Stimulated activated CD4-positive, alpha-beta T cell treated with anti-CD3 and anti-CD28 coated beads, Interleukin-4, amount 100 ng/mL, for 48 hours (primary cell): ENCODE data around the gene MFGE8.

Source experiments
- DNase-seq, 2 donors: peaks; one replicate each; pipeline ENCODE4 v3.0.0-alpha.2; 2020; ENCODE audit warnings: low read depth in 2 of 2

The MFGE8 gene

DNA sequence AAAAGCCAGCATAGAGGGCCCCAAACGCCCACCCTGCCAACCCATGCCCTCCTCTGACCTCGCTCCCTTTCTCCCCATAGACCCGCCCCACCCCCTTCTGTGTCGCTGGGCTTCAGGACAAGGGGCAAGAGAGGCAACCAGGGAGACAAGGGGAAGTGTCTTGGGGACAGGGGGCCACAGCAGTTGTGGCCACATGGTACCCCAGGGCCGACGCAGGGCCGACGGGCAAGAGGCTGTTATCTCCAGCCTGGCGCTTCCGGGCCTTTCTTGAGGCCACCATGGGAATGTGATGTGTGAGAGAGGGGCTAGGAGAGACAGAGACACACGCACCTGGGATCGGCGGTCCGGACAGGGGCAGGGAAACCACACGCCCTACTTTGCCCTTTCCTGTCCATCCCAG is 14.4 kb downstream of the MFGE8 start:
- no peak for DNase-seq

- peak; percentile 77 to 78 for DNase-seq
Measured at GRCh38 chr15:88897456-88898194, 15.6 kb downstream of the MFGE8 start.

- DNase-seq, result no peak
Measured at GRCh38 chr15:88897142-88897455, 16.1 kb downstream of the MFGE8 start.

DNA sequence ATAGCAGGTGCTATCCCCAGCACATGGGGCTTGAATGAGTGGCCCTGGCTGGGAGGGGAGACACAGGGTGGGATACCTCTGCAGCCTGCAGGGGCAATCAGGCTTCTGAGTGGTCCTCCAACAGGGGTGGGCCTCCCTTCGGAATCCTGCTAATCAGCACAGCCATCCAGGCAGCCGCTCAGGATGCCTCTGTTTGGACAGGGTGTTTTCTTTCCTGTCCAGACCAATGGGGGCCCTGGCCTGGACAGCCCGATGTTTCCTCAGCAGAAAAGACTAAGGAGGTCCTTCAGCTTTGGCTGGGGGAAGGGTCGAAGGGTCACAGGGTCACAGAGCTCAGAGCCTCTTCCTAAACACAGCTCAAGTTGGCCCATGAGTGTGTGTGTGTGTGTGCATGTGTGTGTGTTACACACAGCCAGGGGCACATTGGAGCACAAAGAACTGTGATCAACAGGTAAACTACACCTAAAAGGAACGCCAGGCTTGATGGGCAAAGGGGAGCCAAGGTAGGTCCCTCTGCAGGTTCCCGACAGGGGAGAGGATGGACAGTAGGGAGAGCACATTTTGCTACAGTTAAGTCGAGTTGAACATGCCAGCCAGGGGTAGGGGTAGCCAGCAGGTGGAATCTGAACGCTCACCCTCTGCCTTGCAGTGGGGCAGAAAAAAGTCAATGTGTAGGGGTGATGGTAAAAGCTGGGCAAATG is 16.7 kb downstream of the MFGE8 start:
- no peak for DNase-seq

GRCh38 chr15:88894819-88895767 is 18.1 kb downstream of the MFGE8 start, which contains the start of gene HAPLN3:
TSS of gene HAPLN3 (minus strand) at chr15:88895544. CDS start at chr15:88887298, 8,246 bp downstream.
- peak; percentile 38 to 59 for DNase-seq

DNA sequence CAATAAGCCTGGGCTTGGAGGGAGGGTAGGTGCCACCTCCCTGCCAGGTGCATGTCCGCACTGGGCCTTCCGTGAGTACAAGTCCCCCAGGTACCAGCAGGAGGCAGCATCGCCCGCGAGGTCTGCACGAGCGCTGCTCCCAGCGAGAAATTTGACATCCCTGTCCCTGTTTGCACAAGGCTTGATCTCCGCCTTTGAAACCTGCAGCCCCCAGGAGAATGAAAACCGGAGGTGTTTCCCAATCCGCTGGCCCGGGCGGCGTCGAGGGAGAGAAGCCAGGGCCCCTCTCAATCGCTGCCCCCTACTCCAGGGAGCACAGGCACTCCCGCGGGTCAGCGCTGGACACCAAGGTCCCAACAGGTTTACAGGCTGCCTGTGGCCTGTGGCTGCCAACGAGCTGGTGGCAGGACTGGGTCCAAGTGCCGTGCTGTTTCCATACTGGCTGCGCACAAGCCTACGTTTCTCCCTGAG is 18.8 kb downstream of the MFGE8 start:
- peak; percentile 83 to 87 for DNase-seq

- no peak for DNase-seq
Measured at GRCh38 chr15:88891540-88892254, 21.5 kb downstream of the MFGE8 start.

DNA sequence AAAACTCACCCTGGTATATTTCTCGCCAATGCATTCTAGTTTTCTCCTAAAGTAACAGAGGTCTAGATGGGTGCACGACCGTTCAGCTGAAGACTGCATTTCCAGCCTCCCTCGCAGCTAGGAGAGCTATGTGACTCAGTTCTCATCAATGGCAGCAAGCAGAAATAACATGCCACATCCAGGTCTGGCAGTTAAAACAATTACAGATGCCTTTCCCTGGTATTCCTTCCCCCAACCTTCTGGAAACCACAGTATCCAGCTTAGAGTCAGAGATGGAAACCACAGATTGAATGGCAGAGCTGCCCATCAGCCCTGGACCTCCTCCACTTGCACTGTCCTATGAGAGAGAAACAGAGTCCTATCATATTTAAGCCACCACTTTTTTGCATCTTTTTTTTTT is 22.7 kb downstream of the MFGE8 start:
- no peak for DNase-seq

GRCh38 chr15:88888719-88889118 is 24.5 kb downstream of the MFGE8 start:
- DNase-seq, result no peak

DNA sequence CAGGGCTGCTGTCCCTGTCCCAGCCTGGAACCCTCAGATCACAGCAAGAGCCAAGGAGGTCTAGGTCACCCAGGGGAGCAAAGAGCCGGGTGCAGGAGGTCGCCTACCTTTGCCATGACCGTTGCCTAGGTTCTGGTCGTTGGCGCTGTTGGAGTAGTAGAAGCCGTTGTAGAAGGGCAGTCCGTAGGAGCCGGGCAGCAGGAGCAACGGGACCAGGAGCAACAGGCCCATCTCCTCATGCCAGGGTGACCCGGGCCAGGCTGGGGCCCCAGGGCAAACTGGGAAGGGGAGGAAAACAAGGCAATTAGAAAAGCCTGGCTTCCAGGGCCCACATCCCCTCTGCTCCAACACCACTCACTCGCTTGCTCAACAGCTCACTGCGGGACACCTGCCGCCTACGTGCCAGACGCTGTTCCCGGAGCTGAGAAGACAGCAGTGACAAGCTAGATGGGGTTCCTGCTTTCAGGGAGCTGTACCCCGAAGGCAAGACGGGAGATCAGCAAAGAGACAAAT is 26.1 kb downstream of the MFGE8 start:
- no peak for DNase-seq

DNA sequence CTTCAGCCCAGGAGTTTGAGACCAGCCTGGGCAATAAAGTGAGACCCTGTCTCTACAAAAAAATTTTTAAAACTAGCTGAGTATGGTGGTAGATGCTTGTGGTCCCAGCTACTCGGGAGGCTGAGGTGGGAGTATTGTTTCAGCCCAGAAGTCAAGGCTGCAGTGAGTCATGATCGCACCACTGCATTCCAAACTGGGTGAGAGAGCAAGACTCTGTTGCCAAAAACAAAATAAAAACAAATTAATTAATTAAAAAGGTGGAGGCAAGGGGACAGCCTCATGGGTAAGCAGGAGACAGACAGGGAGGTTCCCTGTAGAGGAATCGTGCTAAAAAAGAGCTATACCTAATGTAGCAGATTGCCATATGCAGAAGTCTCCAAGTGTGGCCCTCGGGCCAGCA is 30.4 kb downstream of the MFGE8 start:
- DNase-seq, result no peak

GRCh38 chr15:88881775-88882174 is 31.4 kb downstream of the MFGE8 start:
- DNase-seq, result no peak

DNA sequence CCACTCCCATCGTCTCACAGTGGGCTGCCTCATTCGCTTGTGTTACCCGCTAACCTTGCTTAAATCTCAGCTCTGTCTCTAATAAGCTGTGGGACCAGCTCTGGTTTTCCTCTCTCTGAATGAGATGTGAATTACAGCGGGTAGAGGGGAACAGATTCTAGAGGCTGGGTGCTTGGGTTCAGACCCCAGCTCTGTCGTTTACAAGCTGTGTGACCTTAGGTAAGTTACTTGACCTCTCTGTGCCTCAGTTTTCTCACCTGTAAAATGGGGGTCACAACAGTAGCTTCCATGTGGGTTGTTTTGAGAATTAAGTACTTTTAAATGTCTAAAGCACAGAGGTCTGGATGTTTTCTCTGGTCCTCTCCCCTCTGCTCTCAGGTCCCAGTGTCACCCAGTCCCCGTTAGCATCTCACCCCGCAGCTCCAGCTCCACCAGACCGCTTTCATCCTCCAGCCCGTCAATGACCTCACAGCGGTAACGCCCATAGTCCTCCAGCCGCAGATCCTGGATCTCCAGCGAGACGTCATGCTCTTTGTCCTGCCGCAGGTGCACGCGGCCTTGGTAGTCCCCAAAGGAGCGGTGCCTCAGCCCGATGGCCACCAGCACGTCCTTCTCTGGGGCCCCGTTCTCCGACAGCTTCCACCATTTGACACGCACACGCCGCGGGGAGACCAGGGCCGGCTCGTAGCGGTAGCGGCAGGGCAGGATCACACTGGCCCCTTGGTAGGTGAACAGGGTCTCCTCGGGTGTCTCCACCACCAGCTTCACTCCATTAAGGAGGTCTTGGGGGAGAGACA is 32.0 kb downstream of the MFGE8 start:
- no peak for DNase-seq

- peak in 1 of 2 donors; percentile 35 for DNase-seq
Measured at GRCh38 chr15:88878720-88879184, 34.4 kb downstream of the MFGE8 start.

DNA sequence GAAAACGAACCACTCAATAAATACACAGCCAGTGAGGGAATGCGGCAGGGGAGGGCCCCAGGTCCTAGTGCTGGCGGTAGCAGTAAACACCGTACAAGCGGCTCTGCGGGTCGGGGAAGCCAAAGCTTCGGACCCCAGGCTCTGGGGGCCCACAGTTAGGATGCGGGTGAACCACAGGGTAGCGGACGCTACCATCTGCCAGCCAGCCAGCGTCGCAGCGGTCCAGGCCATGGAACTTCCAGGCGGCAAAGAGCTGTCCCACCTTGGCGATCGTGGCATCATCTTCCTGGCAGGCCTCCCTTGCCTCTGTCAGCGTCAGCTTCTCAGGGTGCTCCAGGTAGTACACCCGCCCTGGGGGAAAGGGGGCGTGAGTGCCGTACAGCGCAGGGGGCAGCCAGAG is 35.3 kb downstream of the MFGE8 start:
- no peak for DNase-seq

- DNase-seq, result no peak
Measured at GRCh38 chr15:88877415-88877814, 35.8 kb downstream of the MFGE8 start.

DNA sequence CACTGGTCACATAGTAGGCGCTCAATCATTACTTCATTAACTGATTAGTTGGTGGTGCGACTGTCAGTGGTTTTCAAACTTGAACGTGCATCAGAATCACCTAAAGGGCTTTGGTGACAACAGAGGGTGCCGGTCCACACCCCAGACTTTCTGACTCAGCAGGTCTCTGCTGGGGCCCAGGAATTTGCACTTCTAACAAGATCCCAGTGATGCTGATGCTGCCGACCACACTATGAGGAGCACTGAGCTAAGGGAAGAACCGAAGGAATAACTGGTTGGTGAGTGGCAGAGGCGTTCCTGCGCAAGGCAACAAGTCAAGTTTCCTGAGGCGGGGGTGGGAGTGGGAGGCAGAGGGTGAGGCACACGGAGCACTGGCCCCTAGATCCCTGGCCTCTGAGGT is 36.6 kb downstream of the MFGE8 start:
- DNase-seq, result no peak

DNA sequence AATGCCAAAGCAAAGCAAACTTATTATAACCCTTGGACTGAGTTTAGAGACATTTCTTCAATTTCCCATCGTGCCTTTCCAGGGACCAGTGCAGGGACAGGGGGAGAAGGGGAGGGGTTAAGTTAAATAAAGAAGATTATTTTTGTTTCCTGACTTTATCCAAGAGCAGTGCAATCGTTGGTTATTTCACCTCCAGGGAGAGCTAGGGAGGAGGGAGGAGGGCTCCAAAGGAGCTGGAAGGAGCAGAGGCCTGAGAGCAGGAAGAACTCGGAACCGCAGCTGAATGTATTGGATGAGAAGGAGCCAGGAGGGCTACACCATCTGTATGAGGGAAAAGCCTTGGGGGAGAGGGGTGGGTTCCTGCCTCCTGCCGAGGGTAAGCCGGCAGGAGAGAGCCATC is 38.5 kb downstream of the MFGE8 start:
- DNase-seq, result no peak

DNA sequence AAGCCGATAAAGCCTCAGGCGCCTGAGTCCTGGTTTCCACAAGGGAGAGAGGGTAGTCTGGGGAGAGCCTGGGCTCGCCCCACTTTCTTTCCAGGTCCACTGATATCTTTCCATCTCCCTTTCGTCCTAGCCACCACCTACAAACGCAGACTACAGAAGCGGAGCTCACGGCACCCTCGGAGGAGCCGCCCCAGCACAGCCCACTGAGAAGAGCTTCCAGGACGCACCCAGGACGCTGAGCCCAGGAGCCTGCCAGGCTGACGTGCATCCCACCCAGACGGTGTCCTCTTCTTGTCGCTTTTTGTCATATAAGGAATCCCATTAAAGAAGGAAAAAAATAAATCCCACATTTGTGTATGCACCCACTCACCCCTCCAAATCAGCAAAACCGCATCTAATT is 38.9 kb downstream of the MFGE8 start:
- DNase-seq, result no peak

GRCh38 chr15:88873786-88874185 is 39.4 kb downstream of the MFGE8 start:
- no peak for DNase-seq
